OCI-M2 (cell line): ENCODE results near the gene RCC1.
"Not testable (repeated sequence)": the region's sequence is repeated elsewhere in the genome, so short reads cannot be mapped to it uniquely, and the experiment has no call there.

ENCODE experiments used
- DNase-seq: peaks from one replicate; lab custom pipeline; 2025; ENCODE audit not compliant: unreplicated experiment; lab: John Stamatoyannopoulos, UW

RCC1 gene

GRCh38 chr1:28510970-28511440 is 5.2 kb downstream of the RCC1 start:
- peak; percentile 74 for DNase-seq

GRCh38 chr1:28512058-28512611 is 6.3 kb downstream of the RCC1 start:
- no peak for DNase-seq

GRCh38 chr1:28514445-28514933 is 8.6 kb downstream of the RCC1 start:
- DNase-seq = not testable (repeated sequence)

- DNase-seq = no peak
These were observed 10.7 kb downstream of the RCC1 start for GRCh38 chr1:28516518-28516956.

GRCh38 chr1:28517649-28517999 is 11.8 kb downstream of the RCC1 start:
- no peak for DNase-seq

GRCh38 chr1:28518000-28518744 is 12.3 kb downstream of the RCC1 start:
- peak; percentile 47 for DNase-seq

- DNase-seq = no peak
These were observed 13.0 kb downstream of the RCC1 start for GRCh38 chr1:28518745-28519341.

GRCh38 chr1:28519946-28520725 is 14.3 kb downstream of the RCC1 start:
- no peak for DNase-seq

GRCh38 chr1:28520796-28521195 is 15.0 kb downstream of the RCC1 start:
- DNase-seq = not testable (repeated sequence)

GRCh38 chr1:28521502-28522164 is 15.8 kb downstream of the RCC1 start:
- no peak for DNase-seq

- not testable (repeated sequence) for DNase-seq
These were observed 16.7 kb downstream of the RCC1 start for GRCh38 chr1:28522537-28522936.

GRCh38 chr1:28525002-28525642 is 19.3 kb downstream of the RCC1 start:
- not testable (repeated sequence) for DNase-seq

GRCh38 chr1:28526886-28527285 is 21.0 kb downstream of the RCC1 start:
- no peak for DNase-seq

GRCh38 chr1:28530456-28530855 is 24.6 kb downstream of the RCC1 start:
- no peak for DNase-seq

GRCh38 chr1:28534671-28535070 is 28.8 kb downstream of the RCC1 start:
- no peak for DNase-seq

- no peak for DNase-seq
These were observed 29.3 kb downstream of the RCC1 start for GRCh38 chr1:28535180-28535579.

GRCh38 chr1:28537457-28538199 is 31.8 kb downstream of the RCC1 start:
- no peak for DNase-seq

GRCh38 chr1:28538286-28538685 is 32.4 kb downstream of the RCC1 start:
- no peak for DNase-seq

GRCh38 chr1:28540651-28541050 is 34.8 kb downstream of the RCC1 start:
- no peak for DNase-seq
